Calu3 (cell line): ENCODE measurements around the gene SLC1A7. TPM values are rescaled to one million over a fixed set of nuclear protein-coding genes. Genes with fewer than 3 reads are reported as not detected.

Experiments
- BruUV-seq: library from RNA; stranded (reverse); fragments of 400-500 nt; replicated peaks from 2 replicates; lab custom pipeline; 2021; lab: Mats Ljungman, UMichigan
- CTCF ChIA-PET: fragments of 300-600 bp; sonication (Branson Sonifier 250); formaldehyde crosslinking; loops from one replicate; lab custom pipeline; 2022; ENCODE audit warnings: antibody characterized with exemption; lab: Charles Lee
- DNase-seq: peaks from one replicate; pipeline ENCODE4 v3.0.0; 2022
- H3K27ac Mint-ChIP-seq: one replicate; pipeline ENCODE4 v1.8.0; 2022; ENCODE audit warnings: mixed read lengths; ENCODE audit not compliant: unreplicated experiment
- H3K27me3 Mint-ChIP-seq: one replicate; pipeline ENCODE4 v1.8.0; 2022; ENCODE audit warnings: mixed read lengths; ENCODE audit not compliant: unreplicated experiment
- H3K36me3 Mint-ChIP-seq: one replicate; pipeline ENCODE4 v1.8.0; 2022; ENCODE audit warnings: mild to moderate bottlenecking, moderate library complexity, mixed read lengths; ENCODE audit not compliant: insufficient read depth, unreplicated experiment
- H3K4me1 Mint-ChIP-seq: one replicate; pipeline ENCODE4 v1.8.0; 2022; ENCODE audit warnings: mild to moderate bottlenecking, low read depth, mixed read lengths; ENCODE audit not compliant: unreplicated experiment
- H3K4me3 Mint-ChIP-seq: one replicate; pipeline ENCODE4 v1.8.0; 2022; ENCODE audit warnings: mild to moderate bottlenecking, low read depth, moderate library complexity, mixed read lengths; ENCODE audit not compliant: unreplicated experiment
- H3K9me3 Mint-ChIP-seq: one replicate; pipeline ENCODE4 v1.8.0; 2022; ENCODE audit warnings: low read depth, mixed read lengths; ENCODE audit not compliant: unreplicated experiment
- intact Hi-C: fragments of 100-400 bp; cut with micrococcal nuclease; formaldehyde crosslinking; loops from one replicate; pipeline ENCODE4 v1.10.0; 2022; ENCODE audit not compliant: unreplicated experiment
- total RNA-seq: library from RNA; stranded (reverse); gene quantifications from 2 replicates; pipeline ENCODE4 v1.2.3, GENCODE V29; 2022
- TF ChIP-seq, protein P1 (sequence below): fragments of 200-600 bp; IDR thresholded peaks from one replicate; pipeline ENCODE4 v1.8.0; 2022; ENCODE audit warnings: antibody characterized with exemption; ENCODE audit not compliant: unreplicated experiment

SLC1A7 gene
- total RNA-seq, 1 experiment from 2014 or later, result not detected

DNA sequence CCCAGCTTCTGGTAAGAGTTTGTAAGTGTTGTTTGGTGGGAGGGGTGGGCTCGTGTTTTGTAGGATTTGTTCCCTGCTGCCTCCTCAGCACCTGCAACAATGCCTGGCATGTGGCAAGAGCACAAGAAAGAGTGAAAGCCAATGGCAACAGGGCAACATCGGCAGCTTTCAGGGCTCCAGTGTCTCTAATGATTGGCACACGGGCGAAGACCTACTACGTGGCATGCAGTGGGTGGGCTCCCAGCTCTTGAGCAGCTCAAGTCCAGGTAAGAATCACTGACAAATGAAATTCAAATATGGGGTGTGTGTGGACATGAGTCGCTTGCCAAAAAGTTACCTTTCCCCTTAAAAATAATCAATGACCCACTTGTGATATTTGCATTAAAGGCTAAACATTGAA, 23.9 kb upstream of the SLC1A7 start:
- BruUV-seq, result no TSS peak
- CTCF ChIA-PET, result no interaction called here
- intact Hi-C loops, result no loop called here

GRCh38 chr1:53165408-53165961, 23.0 kb upstream of the SLC1A7 start:
- H3K9me3 Mint-ChIP-seq, result no peaks in the 10 kb centered on the region
- no peaks in the 10 kb centered on the region for H3K4me1 Mint-ChIP-seq
- BruUV-seq, result no TSS peak
- H3K27me3 Mint-ChIP-seq, result no peaks in the 10 kb centered on the region
- intact Hi-C loops, result no loop called here
- H3K4me3 Mint-ChIP-seq, result no peak overlapping the region
- no peak overlapping the region for H3K27ac Mint-ChIP-seq
- TF ChIP-seq, protein P1, sequence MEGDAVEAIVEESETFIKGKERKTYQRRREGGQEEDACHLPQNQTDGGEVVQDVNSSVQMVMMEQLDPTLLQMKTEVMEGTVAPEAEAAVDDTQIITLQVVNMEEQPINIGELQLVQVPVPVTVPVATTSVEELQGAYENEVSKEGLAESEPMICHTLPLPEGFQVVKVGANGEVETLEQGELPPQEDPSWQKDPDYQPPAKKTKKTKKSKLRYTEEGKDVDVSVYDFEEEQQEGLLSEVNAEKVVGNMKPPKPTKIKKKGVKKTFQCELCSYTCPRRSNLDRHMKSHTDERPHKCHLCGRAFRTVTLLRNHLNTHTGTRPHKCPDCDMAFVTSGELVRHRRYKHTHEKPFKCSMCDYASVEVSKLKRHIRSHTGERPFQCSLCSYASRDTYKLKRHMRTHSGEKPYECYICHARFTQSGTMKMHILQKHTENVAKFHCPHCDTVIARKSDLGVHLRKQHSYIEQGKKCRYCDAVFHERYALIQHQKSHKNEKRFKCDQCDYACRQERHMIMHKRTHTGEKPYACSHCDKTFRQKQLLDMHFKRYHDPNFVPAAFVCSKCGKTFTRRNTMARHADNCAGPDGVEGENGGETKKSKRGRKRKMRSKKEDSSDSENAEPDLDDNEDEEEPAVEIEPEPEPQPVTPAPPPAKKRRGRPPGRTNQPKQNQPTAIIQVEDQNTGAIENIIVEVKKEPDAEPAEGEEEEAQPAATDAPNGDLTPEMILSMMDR, result no peak
- no peak for DNase-seq
- CTCF ChIA-PET, result no interaction called here
- no peaks in the 10 kb centered on the region for H3K36me3 Mint-ChIP-seq

More for the DNA sequence above, 23.9 kb upstream of the SLC1A7 start:
- Mint-ChIP-seq H3K4me1 (no peaks in the 10 kb centered on the region), H3K27me3 (no peaks in the 10 kb centered on the region), H3K27ac (no peak overlapping the region), H3K4me3 (no peak overlapping the region), H3K36me3 (no peaks in the 10 kb centered on the region), H3K9me3 (no peaks in the 10 kb centered on the region)
- TF ChIP-seq, protein P1, result no peak
- DNase-seq, result no peak

GRCh38 chr1:53163291-53163768, 20.9 kb upstream of the SLC1A7 start:
- no peak overlapping the region for H3K4me3 Mint-ChIP-seq
- no TSS peak for BruUV-seq
- intact Hi-C loops, result no loop called here
- H3K4me1 Mint-ChIP-seq, result no peaks in the 10 kb centered on the region
- CTCF ChIA-PET, result interaction anchor here (0.5 kb wide), 1 partner anchor 10 kb away, joined by 3 read pairs; no protein-coding TSS in a partner anchor
- no peaks in the 10 kb centered on the region for H3K27me3 Mint-ChIP-seq
- no peak for DNase-seq
- no peaks in the 10 kb centered on the region for H3K36me3 Mint-ChIP-seq
- TF ChIP-seq, protein P1, result no peak
- no peaks in the 10 kb centered on the region for H3K9me3 Mint-ChIP-seq
- H3K27ac Mint-ChIP-seq, result no peak overlapping the region

GRCh38 chr1:53162621-53163020, 20.2 kb upstream of the SLC1A7 start:
- no TSS peak for BruUV-seq
- CTCF ChIA-PET, result no interaction called here
- intact Hi-C loops, result no loop called here

More at GRCh38 chr1:53162621-53163020, 20.2 kb upstream of the SLC1A7 start:
- TF ChIP-seq, protein P1, result no peak
- Mint-ChIP-seq H3K9me3 (no peaks in the 10 kb centered on the region), H3K4me3 (no peak overlapping the region), H3K36me3 (peaks cover 4% of the 10 kb centered on the region), H3K4me1 (no peaks in the 10 kb centered on the region), H3K27ac (no peak overlapping the region), H3K27me3 (no peaks in the 10 kb centered on the region)
- no peak for DNase-seq
